WTC11 (cell line): Measurements from ENCODE around the gene MRO. TPM values are rescaled to one million over a fixed set of nuclear protein-coding genes. Genes with fewer than 3 reads are reported as not detected.

Source experiments
- ATAC-seq: fragments of 200-7000 bp; cut with Tn5 transposase; 2 replicates; pipeline ENCODE4 v1.10.0; 2021; ENCODE audit warnings: mild to moderate bottlenecking, moderate library complexity
- CTCF ChIA-PET: fragments of 300-600 bp; sonication (Branson Sonifier 250); formaldehyde crosslinking; loops from one replicate; lab custom pipeline; 2021; ENCODE audit warnings: antibody characterized with exemption; lab: Charles Lee
- POLR2A ChIA-PET: fragments of 350-600 bp; sonication (Branson Sonifier 250); formaldehyde crosslinking; loops from one replicate; lab custom pipeline; 2021; ENCODE audit warnings: antibody characterized with exemption; lab: Charles Lee
- DNase-seq: peaks from one replicate; pipeline ENCODE4 v3.0.0; 2021; ENCODE audit warnings: low spot score
- H3K27ac Mint-ChIP-seq: 2 replicates; pipeline ENCODE4 v1.8.0; 2021; ENCODE audit warnings: mixed read lengths
- H3K27me3 Mint-ChIP-seq: 2 replicates; pipeline ENCODE4 v1.8.0; 2021; ENCODE audit warnings: low read depth, mild to moderate bottlenecking, moderate library complexity, mixed read lengths
- H3K36me3 Mint-ChIP-seq: 2 replicates; pipeline ENCODE4 v1.8.0; 2021; ENCODE audit warnings: mixed read lengths
- H3K4me1 Mint-ChIP-seq: 2 replicates; pipeline ENCODE4 v1.8.0; 2022; ENCODE audit warnings: mixed read lengths
- H3K4me3 Mint-ChIP-seq: 2 replicates; pipeline ENCODE4 v1.8.0; 2021; ENCODE audit warnings: mild to moderate bottlenecking, moderate library complexity, mixed read lengths
- H3K9me3 Mint-ChIP-seq: 2 replicates; pipeline ENCODE4 v1.8.0; 2021; ENCODE audit warnings: mixed read lengths
- CBFB ChIP-seq: sonication (generic); formaldehyde crosslinking; IDR thresholded peaks from 2 replicates; pipeline ENCODE4 v1.8.1; 2022; ENCODE audit warnings: mild to moderate bottlenecking, low read depth, missing genetic modification reagents
- CREM ChIP-seq: sonication (generic); formaldehyde crosslinking; IDR thresholded peaks from 2 replicates; pipeline ENCODE4 v1.8.1; 2022; ENCODE audit warnings: mild to moderate bottlenecking, missing genetic modification reagents, moderate library complexity
- FOXP1 ChIP-seq: sonication (generic); formaldehyde crosslinking; IDR thresholded peaks from 2 replicates; pipeline ENCODE4 v1.8.0; 2022; ENCODE audit warnings: missing genetic modification reagents, mild to moderate bottlenecking, moderate library complexity, borderline replicate concordance
- GRHL2 ChIP-seq: fragments of 250-450 bp; sonication (Bioruptor Pico); IDR thresholded peaks from 2 replicates; pipeline ENCODE4 v1.8.0; 2022; ENCODE audit warnings: mild to moderate bottlenecking, moderate library complexity; ENCODE audit not compliant: insufficient replicate concordance, severe bottlenecking
- IRF2 ChIP-seq: sonication (generic); formaldehyde crosslinking; IDR thresholded peaks from 2 replicates; pipeline ENCODE4 v1.8.0; 2022; ENCODE audit warnings: low read depth, missing genetic modification reagents, borderline replicate concordance
- JUN ChIP-seq: sonication (generic); formaldehyde crosslinking; IDR thresholded peaks from 2 replicates; pipeline ENCODE4 v1.8.0; 2023; ENCODE audit warnings: mild to moderate bottlenecking, missing genetic modification reagents
- MYBL2 ChIP-seq: sonication (generic); formaldehyde crosslinking; IDR thresholded peaks from 2 replicates; pipeline ENCODE4 v1.8.1; 2023; ENCODE audit warnings: mild to moderate bottlenecking, moderate library complexity, missing genetic modification reagents
- NFE2L1 ChIP-seq: sonication (generic); formaldehyde crosslinking; IDR thresholded peaks from 2 replicates; pipeline ENCODE4 v1.8.1; 2023; ENCODE audit warnings: missing genetic modification reagents
- NR3C1 ChIP-seq: sonication (generic); formaldehyde crosslinking; conservative IDR thresholded peaks from 2 replicates; pipeline ENCODE4 v1.8.1; 2023; ENCODE audit warnings: low read depth, mild to moderate bottlenecking, missing genetic modification reagents
- TCF7 ChIP-seq: sonication (generic); formaldehyde crosslinking; IDR thresholded peaks from 2 replicates; pipeline ENCODE4 v1.8.0; 2022; ENCODE audit warnings: mild to moderate bottlenecking, low read depth, missing genetic modification reagents, moderate library complexity
- TP53 ChIP-seq: sonication (generic); formaldehyde crosslinking; IDR thresholded peaks from 2 replicates; pipeline ENCODE4 v1.8.1; 2023; ENCODE audit warnings: mild to moderate bottlenecking, missing genetic modification reagents
- ZBTB21 ChIP-seq: sonication (generic); formaldehyde crosslinking; IDR thresholded peaks from 2 replicates; pipeline ENCODE4 v1.8.1; 2023; ENCODE audit warnings: mild to moderate bottlenecking, missing genetic modification reagents, borderline replicate concordance
- ZNF219 ChIP-seq: sonication (generic); formaldehyde crosslinking; IDR thresholded peaks from 2 replicates; pipeline ENCODE4 v1.8.0; 2023; ENCODE audit warnings: missing genetic modification reagents, mild to moderate bottlenecking, borderline replicate concordance
- ZNF232 ChIP-seq: sonication (generic); formaldehyde crosslinking; IDR thresholded peaks from 2 replicates; pipeline ENCODE4 v1.8.0; 2022; ENCODE audit warnings: mild to moderate bottlenecking, missing genetic modification reagents
- ZNF263 ChIP-seq: sonication (generic); formaldehyde crosslinking; IDR thresholded peaks from 2 replicates; pipeline ENCODE4 v1.8.1; 2022; ENCODE audit warnings: low read depth, mild to moderate bottlenecking, moderate library complexity, missing genetic modification reagents
- ZNF416 ChIP-seq: fragments of 250-450 bp; sonication (Bioruptor Pico); IDR thresholded peaks from 2 replicates; pipeline ENCODE4 v1.9.0; 2021; ENCODE audit warnings: mild to moderate bottlenecking, inconsistent platforms
- total RNA-seq: library from RNA; stranded (reverse); gene quantifications from 3 replicates; pipeline ENCODE4 v1.2.3, GENCODE V29; 2021
- TF ChIP-seq, protein P1 (sequence below): sonication (generic); formaldehyde crosslinking; IDR thresholded peaks from 2 replicates; pipeline ENCODE4 v1.8.1; 2023; ENCODE audit warnings: mild to moderate bottlenecking, missing genetic modification reagents
- TF ChIP-seq, protein P2 (sequence below): fragments of 250-450 bp; sonication (Bioruptor Pico); conservative IDR thresholded peaks from 2 replicates; pipeline ENCODE4 v1.9.0; 2021; ENCODE audit warnings: mild to moderate bottlenecking
- TF ChIP-seq, protein P3 (sequence below): fragments of 250-450 bp; sonication (Bioruptor Pico); IDR thresholded peaks from 2 replicates; pipeline ENCODE4 v1.8.0; 2021; ENCODE audit warnings: mild to moderate bottlenecking
- TF ChIP-seq, protein P4 (sequence below): sonication (generic); formaldehyde crosslinking; IDR thresholded peaks from 2 replicates; pipeline ENCODE4 v1.8.0; 2022; ENCODE audit warnings: mild to moderate bottlenecking, missing genetic modification reagents
- TF ChIP-seq, protein P5 (sequence below): sonication (generic); formaldehyde crosslinking; conservative IDR thresholded peaks from 2 replicates; pipeline ENCODE4 v1.8.1; 2022; ENCODE audit warnings: mild to moderate bottlenecking, missing genetic modification reagents
- TF ChIP-seq, protein P6 (sequence below): fragments of 200-600 bp; IDR thresholded peaks from 2 replicates; pipeline ENCODE4 v1.8.0; 2022; ENCODE audit warnings: antibody characterized with exemption

MRO gene
- total RNA-seq, 1 experiment from 2014 or later: 2.1 TPM

DNA sequence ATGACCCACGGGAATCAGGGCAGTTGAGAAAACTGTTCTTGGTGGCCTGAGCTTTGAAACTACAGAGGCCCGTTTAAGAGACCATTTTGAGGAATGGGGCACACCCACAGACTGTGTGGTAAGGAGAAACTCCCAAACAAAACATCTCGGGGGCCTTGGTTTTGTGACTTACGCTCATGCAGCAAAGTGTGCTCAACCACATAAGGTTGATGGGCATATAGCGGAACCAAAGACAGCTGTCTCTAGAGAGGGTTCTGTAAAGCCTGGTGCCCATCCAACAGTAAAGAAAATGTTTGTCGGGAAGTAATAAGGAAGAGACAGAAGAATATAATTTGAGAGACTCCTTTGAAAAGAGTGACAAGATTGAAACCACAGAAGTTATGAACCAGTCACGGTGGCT, 5.4 kb downstream of the MRO start:
- ChIA-PET CTCF (no interaction called here), POLR2A (no interaction called here)

DNA sequence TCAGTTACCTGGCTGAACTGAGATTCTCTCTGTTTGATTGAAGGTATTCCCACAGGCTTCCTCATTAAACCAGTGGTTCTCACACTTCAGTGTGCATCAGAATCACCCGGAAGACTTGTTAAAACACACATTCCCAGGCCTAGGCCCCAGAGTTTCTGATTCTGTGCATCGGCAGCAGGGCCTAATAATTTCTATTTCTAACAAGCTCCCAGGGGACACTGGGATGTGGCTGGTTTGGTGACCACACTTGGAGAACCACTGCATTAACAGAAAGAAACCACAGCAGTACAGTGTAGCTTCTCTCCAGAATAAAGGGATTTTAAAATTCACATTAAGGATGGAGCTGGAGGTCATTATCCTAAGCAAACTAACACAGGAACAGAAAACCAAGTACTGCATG, 6.5 kb downstream of the MRO start:
- DNase-seq (no peak), ATAC-seq (no peak)
- POLR2A ChIA-PET: no interaction called here
- Mint-ChIP-seq H3K27me3 (peaks cover 2% of the 10 kb centered on the region; the same call in 1 of the 2 replicates), H3K9me3 (peaks cover 20% of the 10 kb centered on the region), H3K4me1 (peaks cover 18% of the 10 kb centered on the region), H3K4me3 (no peak overlapping the region), H3K36me3 (peaks cover 4% of the 10 kb centered on the region; the same call in 1 of the 2 replicates), H3K27ac (no peak overlapping the region)
- no peak for TF ChIP-seq GRHL2
- TF ChIP-seq, protein P1, sequence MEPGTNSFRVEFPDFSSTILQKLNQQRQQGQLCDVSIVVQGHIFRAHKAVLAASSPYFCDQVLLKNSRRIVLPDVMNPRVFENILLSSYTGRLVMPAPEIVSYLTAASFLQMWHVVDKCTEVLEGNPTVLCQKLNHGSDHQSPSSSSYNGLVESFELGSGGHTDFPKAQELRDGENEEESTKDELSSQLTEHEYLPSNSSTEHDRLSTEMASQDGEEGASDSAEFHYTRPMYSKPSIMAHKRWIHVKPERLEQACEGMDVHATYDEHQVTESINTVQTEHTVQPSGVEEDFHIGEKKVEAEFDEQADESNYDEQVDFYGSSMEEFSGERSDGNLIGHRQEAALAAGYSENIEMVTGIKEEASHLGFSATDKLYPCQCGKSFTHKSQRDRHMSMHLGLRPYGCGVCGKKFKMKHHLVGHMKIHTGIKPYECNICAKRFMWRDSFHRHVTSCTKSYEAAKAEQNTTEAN: no peak
- TF ChIP-seq, protein P2, sequence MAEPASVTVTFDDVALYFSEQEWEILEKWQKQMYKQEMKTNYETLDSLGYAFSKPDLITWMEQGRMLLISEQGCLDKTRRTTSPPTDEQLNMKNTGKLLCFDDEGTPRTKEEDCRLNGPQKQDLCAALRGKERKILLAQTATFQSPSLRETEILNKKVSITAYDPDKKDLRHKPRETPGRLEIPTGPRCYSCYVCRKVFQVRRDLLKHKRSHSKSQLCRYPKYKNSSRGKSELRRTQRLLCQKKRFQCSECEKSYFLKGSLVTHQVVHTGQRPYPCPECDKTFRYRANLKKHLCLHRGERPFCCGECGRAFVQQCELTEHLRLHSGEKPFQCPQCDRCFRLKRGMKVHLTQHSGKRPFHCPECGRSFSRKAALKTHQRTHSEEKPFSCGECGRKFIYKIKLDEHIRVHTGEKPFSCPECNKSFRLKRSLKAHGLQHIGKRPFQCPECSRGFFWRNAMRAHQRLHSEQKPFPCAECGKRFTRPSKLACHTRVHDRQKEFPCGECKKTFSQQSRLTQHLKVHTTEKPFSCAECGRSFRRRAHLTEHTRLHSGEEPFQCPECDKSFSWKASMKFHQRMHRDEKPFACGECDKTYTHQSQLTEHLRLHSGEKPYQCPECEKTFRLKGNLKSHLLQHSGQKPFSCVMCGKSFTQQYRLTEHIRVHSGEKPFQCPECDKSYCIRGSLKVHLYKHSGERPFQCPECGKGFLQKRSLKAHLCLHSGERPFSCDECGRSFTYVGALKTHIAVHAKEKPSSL (CRISPR knock-in tag): no peak
- no peak for TF ChIP-seq NR3C1 (CRISPR knock-in tag)
- TF ChIP-seq, protein P3, sequence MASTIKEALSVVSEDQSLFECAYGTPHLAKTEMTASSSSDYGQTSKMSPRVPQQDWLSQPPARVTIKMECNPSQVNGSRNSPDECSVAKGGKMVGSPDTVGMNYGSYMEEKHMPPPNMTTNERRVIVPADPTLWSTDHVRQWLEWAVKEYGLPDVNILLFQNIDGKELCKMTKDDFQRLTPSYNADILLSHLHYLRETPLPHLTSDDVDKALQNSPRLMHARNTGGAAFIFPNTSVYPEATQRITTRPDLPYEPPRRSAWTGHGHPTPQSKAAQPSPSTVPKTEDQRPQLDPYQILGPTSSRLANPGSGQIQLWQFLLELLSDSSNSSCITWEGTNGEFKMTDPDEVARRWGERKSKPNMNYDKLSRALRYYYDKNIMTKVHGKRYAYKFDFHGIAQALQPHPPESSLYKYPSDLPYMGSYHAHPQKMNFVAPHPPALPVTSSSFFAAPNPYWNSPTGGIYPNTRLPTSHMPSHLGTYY (CRISPR knock-in tag): no peak
- TF ChIP-seq ZNF416: no peak
- no peak for TF ChIP-seq IRF2 (CRISPR knock-in tag)
- no peak for TF ChIP-seq MYBL2
- no peak for TF ChIP-seq ZNF219 (CRISPR knock-in tag)
- TF ChIP-seq CBFB (CRISPR knock-in tag): no peak
- no peak for TF ChIP-seq TP53
- TF ChIP-seq NFE2L1 (CRISPR knock-in tag): no peak
- TF ChIP-seq ZNF263 (CRISPR knock-in tag): no peak
- TF ChIP-seq, protein P4, sequence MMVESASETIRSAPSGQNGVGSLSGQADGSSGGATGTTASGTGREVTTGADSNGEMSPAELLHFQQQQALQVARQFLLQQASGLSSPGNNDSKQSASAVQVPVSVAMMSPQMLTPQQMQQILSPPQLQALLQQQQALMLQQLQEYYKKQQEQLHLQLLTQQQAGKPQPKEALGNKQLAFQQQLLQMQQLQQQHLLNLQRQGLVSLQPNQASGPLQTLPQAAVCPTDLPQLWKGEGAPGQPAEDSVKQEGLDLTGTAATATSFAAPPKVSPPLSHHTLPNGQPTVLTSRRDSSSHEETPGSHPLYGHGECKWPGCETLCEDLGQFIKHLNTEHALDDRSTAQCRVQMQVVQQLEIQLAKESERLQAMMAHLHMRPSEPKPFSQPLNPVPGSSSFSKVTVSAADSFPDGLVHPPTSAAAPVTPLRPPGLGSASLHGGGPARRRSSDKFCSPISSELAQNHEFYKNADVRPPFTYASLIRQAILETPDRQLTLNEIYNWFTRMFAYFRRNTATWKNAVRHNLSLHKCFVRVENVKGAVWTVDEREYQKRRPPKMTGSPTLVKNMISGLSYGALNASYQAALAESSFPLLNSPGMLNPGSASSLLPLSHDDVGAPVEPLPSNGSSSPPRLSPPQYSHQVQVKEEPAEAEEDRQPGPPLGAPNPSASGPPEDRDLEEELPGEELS (CRISPR knock-in tag): no peak
- no peak for TF ChIP-seq CREM
- TF ChIP-seq ZBTB21 (CRISPR knock-in tag): no peak
- TF ChIP-seq, protein P5, sequence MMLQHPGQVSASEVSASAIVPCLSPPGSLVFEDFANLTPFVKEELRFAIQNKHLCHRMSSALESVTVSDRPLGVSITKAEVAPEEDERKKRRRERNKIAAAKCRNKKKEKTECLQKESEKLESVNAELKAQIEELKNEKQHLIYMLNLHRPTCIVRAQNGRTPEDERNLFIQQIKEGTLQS (CRISPR knock-in tag): no peak
- no peak for TF ChIP-seq FOXP1 (CRISPR knock-in tag)
- TF ChIP-seq TCF7 (CRISPR knock-in tag): no peak
- TF ChIP-seq JUN (CRISPR knock-in tag): no peak
- CTCF ChIA-PET: no interaction called here

More for the DNA sequence above, 5.4 kb downstream of the MRO start:
- TF ChIP-seq, protein P1: no peak
- TF ChIP-seq, protein P6, sequence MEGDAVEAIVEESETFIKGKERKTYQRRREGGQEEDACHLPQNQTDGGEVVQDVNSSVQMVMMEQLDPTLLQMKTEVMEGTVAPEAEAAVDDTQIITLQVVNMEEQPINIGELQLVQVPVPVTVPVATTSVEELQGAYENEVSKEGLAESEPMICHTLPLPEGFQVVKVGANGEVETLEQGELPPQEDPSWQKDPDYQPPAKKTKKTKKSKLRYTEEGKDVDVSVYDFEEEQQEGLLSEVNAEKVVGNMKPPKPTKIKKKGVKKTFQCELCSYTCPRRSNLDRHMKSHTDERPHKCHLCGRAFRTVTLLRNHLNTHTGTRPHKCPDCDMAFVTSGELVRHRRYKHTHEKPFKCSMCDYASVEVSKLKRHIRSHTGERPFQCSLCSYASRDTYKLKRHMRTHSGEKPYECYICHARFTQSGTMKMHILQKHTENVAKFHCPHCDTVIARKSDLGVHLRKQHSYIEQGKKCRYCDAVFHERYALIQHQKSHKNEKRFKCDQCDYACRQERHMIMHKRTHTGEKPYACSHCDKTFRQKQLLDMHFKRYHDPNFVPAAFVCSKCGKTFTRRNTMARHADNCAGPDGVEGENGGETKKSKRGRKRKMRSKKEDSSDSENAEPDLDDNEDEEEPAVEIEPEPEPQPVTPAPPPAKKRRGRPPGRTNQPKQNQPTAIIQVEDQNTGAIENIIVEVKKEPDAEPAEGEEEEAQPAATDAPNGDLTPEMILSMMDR: no peak
- TF ChIP-seq ZNF416 (no peak), ZNF232 (CRISPR knock-in tag) (no peak), CREM (no peak)
- ATAC-seq (no peak), DNase-seq (no peak)
- Mint-ChIP-seq H3K36me3 (peaks cover 4% of the 10 kb centered on the region; the same call in 1 of the 2 replicates), H3K4me1 (peaks cover 21% of the 10 kb centered on the region), H3K27ac (no peak overlapping the region), H3K9me3 (peaks cover 20% of the 10 kb centered on the region), H3K4me3 (no peak overlapping the region), H3K27me3 (peaks cover 2% of the 10 kb centered on the region; the same call in 1 of the 2 replicates)
